GM21515 (cell line): ENCODE measurements around the gene RBM25.
"Not testable (repeated sequence)": the region's sequence is repeated elsewhere in the genome, so short reads cannot be mapped to it uniquely, and the experiment has no call there.

ENCODE experiments used
- ATAC-seq: cut with Tn5 transposase; IDR thresholded peaks from one replicate; pipeline ENCODE4 v1.9.1; 2021; ENCODE audit not compliant: unreplicated experiment

Gene RBM25

GRCh38 chr14:73168274-73168673, 109.9 kb downstream of the RBM25 start:
- ATAC-seq, result no peak

GRCh38 chr14:73168691-73169090, 110.4 kb downstream of the RBM25 start:
- no peak for ATAC-seq

GRCh38 chr14:73169855-73170254, 111.5 kb downstream of the RBM25 start:
- not testable (repeated sequence) for ATAC-seq

GRCh38 chr14:73170686-73171085, 112.4 kb downstream of the RBM25 start:
- no peak for ATAC-seq

- no peak for ATAC-seq
Measured at GRCh38 chr14:73172500-73172899, 114.2 kb downstream of the RBM25 start.

GRCh38 chr14:73173092-73173735, 114.9 kb downstream of the RBM25 start:
- no peak for ATAC-seq
